Endothelial cell of umbilical vein (primary cell): ENCODE measurements around the gene ANKRD12. TPM values are rescaled to one million over a fixed set of nuclear protein-coding genes. Genes with fewer than 3 reads are reported as not detected.

Source experiments
- BruUV-seq: library from RNA; stranded (reverse); fragments of 400-500 nt; replicated peaks from 2 replicates; lab custom pipeline; 2021; lab: Mats Ljungman, UMichigan
- CTCF ChIA-PET: fragments of 300-600, 350-600 bp; sonication (Branson Sonifier 250); formaldehyde crosslinking; loops from one replicate; lab custom pipeline; 2021; ENCODE audit warnings: antibody characterized with exemption, inconsistent platforms; lab: Charles Lee
- POLR2A ChIA-PET: fragments of 300-600, 350-600 bp; sonication (Branson Sonifier 250); formaldehyde crosslinking; loops from one replicate; lab custom pipeline; 2021; ENCODE audit warnings: antibody characterized with exemption, inconsistent platforms; lab: Charles Lee
- DNase-seq: peaks from one replicate; pipeline ENCODE4 v3.0.0-alpha.2; 2011; ENCODE audit warnings: low read depth, low spot score
- FAIRE-seq: peaks from 2 replicates; lab custom pipeline; 2011; peaks lifted over from hg19 to GRCh38; lab: Jason Lieb, UNC
- H2AFZ ChIP-seq: 2 replicates; pipeline ENCODE4 v1.6.0; 2012; ENCODE audit warnings: low read depth, low read length, control low read depth, inconsistent platforms
- H3K27ac ChIP-seq: 2 replicates; pipeline ENCODE4 v1.5.1; 2011; ENCODE audit warnings: low read depth, mild to moderate bottlenecking, control low read depth, low read length, moderate library complexity; ENCODE audit not compliant: insufficient read depth
- H3K27me3 ChIP-seq, 2 experiments: 2 replicates each; pipeline versions ENCODE4 v1.6.0 to v1.6.1; 2011; ENCODE audit warnings: low read length in 2 of 2, mixed read lengths in 1 of 2; ENCODE audit not compliant: control insufficient read depth in 2 of 2, insufficient read depth in 2 of 2
- H3K36me3 ChIP-seq, 2 experiments: 2 replicates in 1 of 2; 3 replicates in 1 of 2; pipeline ENCODE4 v1.5.1; 2011; ENCODE audit warnings: low read length in 2 of 2, mild to moderate bottlenecking in 1 of 2, moderate library complexity in 1 of 2; ENCODE audit not compliant: control insufficient read depth in 2 of 2, insufficient read depth in 2 of 2; ENCODE audit errors: extremely low read depth in 1 of 2
- H3K4me1 ChIP-seq: 3 replicates; pipeline ENCODE4 v1.5.1; 2011; ENCODE audit warnings: mild to moderate bottlenecking, low read length; ENCODE audit not compliant: control insufficient read depth, insufficient read depth; ENCODE audit errors: extremely low read depth
- H3K4me2 ChIP-seq: 2 replicates; pipeline ENCODE4 v1.6.1; 2011; ENCODE audit warnings: low read length, control low read depth, mixed read lengths; ENCODE audit not compliant: insufficient read depth
- H3K4me3 ChIP-seq, 3 experiments: fragments of 200-600 bp in 1 of 3; sonication (generic), shearing (Covaris generic) in 1 of 3; replicated peaks in 1 of 3; 2 replicates each; pipeline ENCODE4 v1.5.1; 2011 to 2016; ENCODE audit warnings: control low read depth in 3 of 3, low read length in 3 of 3, mild to moderate bottlenecking in 2 of 3, inconsistent platforms in 1 of 3, low read depth in 1 of 3, moderate library complexity in 1 of 3; ENCODE audit not compliant: insufficient read depth in 1 of 3
- H3K79me2 ChIP-seq: 2 replicates; pipeline ENCODE4 v1.6.0; 2012; ENCODE audit warnings: low read length, inconsistent platforms; ENCODE audit not compliant: control insufficient read depth, insufficient read depth
- H3K9ac ChIP-seq: replicated peaks from 2 replicates; pipeline ENCODE3; 2011; ENCODE audit warnings: low read length, control low read depth; ENCODE audit not compliant: insufficient read depth; ENCODE audit errors: extremely low read depth
- H3K9me1 ChIP-seq: replicated peaks from 3 replicates; pipeline ENCODE4 v1.6.0; 2011; ENCODE audit warnings: mild to moderate bottlenecking, low read length; ENCODE audit not compliant: control insufficient read depth, insufficient read depth; ENCODE audit errors: extremely low read depth
- H3K9me3 ChIP-seq: replicated peaks from 2 replicates; pipeline ENCODE4 v1.5.1; 2012; ENCODE audit warnings: low read length, inconsistent platforms; ENCODE audit not compliant: control insufficient read depth, insufficient read depth
- H4K20me1 ChIP-seq: replicated peaks from 2 replicates; pipeline ENCODE3; 2011; ENCODE audit warnings: mild to moderate bottlenecking, low read length; ENCODE audit not compliant: control insufficient read depth, insufficient read depth; ENCODE audit errors: extremely low read depth
- EZH2 ChIP-seq: IDR thresholded peaks from 2 replicates; pipeline ENCODE4 v1.6.1; 2012; ENCODE audit warnings: borderline replicate concordance, low read depth, mild to moderate bottlenecking, moderate library complexity, low read length, inconsistent platforms; ENCODE audit not compliant: severe bottlenecking
- FOS ChIP-seq: IDR thresholded peaks from 2 replicates; pipeline ENCODE4 v1.6.1; 2011; ENCODE audit warnings: mild to moderate bottlenecking, low read length, moderate library complexity, borderline replicate concordance; ENCODE audit not compliant: insufficient read depth
- GATA2 ChIP-seq: IDR thresholded peaks from 2 replicates; pipeline ENCODE4 v1.7.0; 2011; ENCODE audit warnings: low read depth, mild to moderate bottlenecking, moderate library complexity, mixed read lengths, low read length; ENCODE audit not compliant: insufficient read length, insufficient read depth
- JUN ChIP-seq: IDR thresholded peaks from 2 replicates; pipeline ENCODE4 v1.6.1; 2011; ENCODE audit warnings: borderline replicate concordance, low read depth; ENCODE audit not compliant: insufficient read length, insufficient read depth
- MYC ChIP-seq: IDR thresholded peaks from one replicate; pipeline ENCODE4 v1.6.1; 2011; ENCODE audit warnings: mild to moderate bottlenecking, low read depth, low read length
- POLR2A ChIP-seq: IDR thresholded peaks from 2 replicates; pipeline ENCODE4 v1.6.1; 2012; ENCODE audit warnings: low read depth, mild to moderate bottlenecking, control low read depth, low read length
- POLR2AphosphoS5 ChIP-seq: IDR thresholded peaks from 2 replicates; pipeline ENCODE4 v1.6.1; 2012; ENCODE audit warnings: low read depth, mild to moderate bottlenecking, control low read depth, low read length, moderate library complexity; ENCODE audit not compliant: insufficient read depth
- dilution Hi-C: fragments of 300-500 bp; cut with MboI; formaldehyde crosslinking; loops from one replicate; pipeline ENCODE4 v1.15.0; 2019; ENCODE audit warnings: low sequenced_read_pairs; ENCODE audit not compliant: extremely low pct_ligation_motif_present
- intact Hi-C: fragments of 100-400 bp; cut with micrococcal nuclease; formaldehyde crosslinking; loops from one replicate; pipeline ENCODE4 v1.10.0; 2022
- polyA plus RNA-seq, 4 experiments: library from polyadenylated mRNA; depleted of rRNA in 3 of 4; stranded (reverse) in 3 of 4; unstranded in 1 of 4; fragments of >200 nt; gene quantifications; 2 replicates each; pipeline versions ENCODE4 v1.2.1 to v1.2.3, GENCODE V29; 2011 to 2012; ENCODE audit warnings: missing spikeins in 1 of 4
- total RNA-seq: library from RNA; stranded (reverse); gene quantifications from 2 replicates; pipeline ENCODE4 v1.2.3, GENCODE V29; 2021
- TF ChIP-seq, protein P1 (sequence below): IDR thresholded peaks from 2 replicates; pipeline ENCODE4 v1.6.1; 2011; ENCODE audit not compliant: insufficient read depth, insufficient read length
- TF ChIP-seq, protein P2 (sequence below), 2 donors: IDR thresholded peaks; 1 replicate in 1 of 2; 2 replicates in 1 of 2; pipeline ENCODE4 v1.5.1; 2011; ENCODE audit warnings: low read length in 2 of 2, mild to moderate bottlenecking in 2 of 2, moderate library complexity in 2 of 2, control low read depth in 1 of 2, inconsistent platforms in 1 of 2, low read depth in 1 of 2; ENCODE audit not compliant: insufficient read depth in 1 of 2; ENCODE audit errors: extremely low read depth in 1 of 2

ANKRD12 gene
- total and polyA plus RNA-seq, 2 donors (not counting 3 experiments of a cell fraction or from before 2014, with no cell fraction given): 1.5 to 25.4 TPM

DNA sequence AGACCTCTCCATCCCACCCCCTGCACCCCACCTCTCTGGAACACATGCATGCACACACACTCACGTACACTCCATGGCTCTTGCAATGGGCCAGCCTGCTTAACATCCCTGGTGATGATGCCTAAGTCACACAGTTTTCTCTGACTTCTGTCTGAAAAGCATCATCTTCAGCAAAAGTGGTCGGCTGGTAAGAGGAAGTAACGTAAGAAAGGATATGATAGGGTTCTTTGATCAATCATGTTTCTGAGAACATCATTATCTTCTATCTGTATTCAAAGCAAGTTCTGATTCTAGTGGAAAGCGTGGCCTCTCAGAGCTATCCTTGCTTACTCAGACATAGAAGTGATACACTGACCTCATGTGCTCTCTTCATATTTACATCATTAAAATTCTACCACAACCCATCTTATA lies 45.5 kb upstream of the ANKRD12 start:
- no peak overlapping the region for H3K27ac ChIP-seq
- DNase-seq (no peak), FAIRE-seq (no peak)
- no peaks in the 10 kb centered on the region for H3K9me3 ChIP-seq
- dilution Hi-C loops (no loop called here), intact Hi-C loops (no loop called here)
- H3K4me1 ChIP-seq: peaks cover 21% of the 10 kb centered on the region
- no peak overlapping the region for H3K9ac ChIP-seq
- ChIA-PET POLR2A (no interaction called here), CTCF (no interaction called here)
- TF ChIP-seq EZH2 (no peak), POLR2A (no peak), GATA2 (no peak), JUN (no peak), FOS (no peak), POLR2AphosphoS5 (no peak), MYC (no peak)
- TF ChIP-seq, protein P1, sequence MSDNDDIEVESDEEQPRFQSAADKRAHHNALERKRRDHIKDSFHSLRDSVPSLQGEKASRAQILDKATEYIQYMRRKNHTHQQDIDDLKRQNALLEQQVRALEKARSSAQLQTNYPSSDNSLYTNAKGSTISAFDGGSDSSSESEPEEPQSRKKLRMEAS: no peak
- no peaks in the 10 kb centered on the region for H4K20me1 ChIP-seq
- H3K36me3 ChIP-seq: no peaks in the 10 kb centered on the region
- no TSS peak for BruUV-seq
- H2AFZ ChIP-seq: no peak overlapping the region
- no peak overlapping the region for H3K4me3 ChIP-seq
- H3K27me3 ChIP-seq: no peaks in the 10 kb centered on the region
- no peaks in the 10 kb centered on the region for H3K79me2 ChIP-seq
- H3K4me2 ChIP-seq: no peak overlapping the region
- H3K9me1 ChIP-seq: no peaks in the 10 kb centered on the region

DNA sequence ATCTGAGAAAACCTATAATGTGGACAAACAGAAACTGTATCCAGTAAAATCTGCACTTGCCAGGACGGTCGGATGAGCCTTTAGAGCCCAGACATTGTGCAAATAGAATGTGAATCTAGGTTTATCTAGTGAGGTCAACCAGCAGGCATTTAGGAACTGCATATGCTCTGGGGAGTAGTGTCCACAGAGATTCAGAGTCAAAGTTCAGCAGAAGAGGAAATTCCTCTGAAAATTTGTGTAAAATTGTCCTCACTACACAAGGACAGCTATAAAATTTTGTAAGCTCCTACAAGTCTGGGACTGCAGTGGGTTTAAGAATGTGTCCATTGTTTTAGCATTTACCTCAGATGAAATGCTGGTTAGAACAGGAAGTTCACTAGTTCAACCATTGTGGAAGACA lies 43.9 kb upstream of the ANKRD12 start:
- Histone ChIP-seq H3K27ac (peak overlapping the region; percentile 65), H4K20me1 (no peaks in the 10 kb centered on the region), H3K9me3 (no peaks in the 10 kb centered on the region), H3K4me1 (peaks cover 21% of the 10 kb centered on the region), H3K9me1 (no peaks in the 10 kb centered on the region), H3K36me3 (no peaks in the 10 kb centered on the region), H3K27me3 (no peaks in the 10 kb centered on the region), H2AFZ (peak overlapping the region; percentile 75), H3K9ac (peak overlapping the region; percentile 38), H3K79me2 (no peaks in the 10 kb centered on the region), H3K4me2 (peak overlapping the region; percentile 56), H3K4me3 (no peak overlapping the region)
- POLR2A ChIA-PET: no interaction called here
- DNase-seq (peak; percentile 72), FAIRE-seq (no peak)
- intact Hi-C loops: no loop called here
- CTCF ChIA-PET: interaction anchor here (1.1 kb wide), 1 partner anchor 19 kb away, joined by 5 read pairs; no protein-coding TSS in a partner anchor
- dilution Hi-C loops: no loop called here
- no TSS peak for BruUV-seq
- TF ChIP-seq MYC: no peak
- TF ChIP-seq, protein P2, sequence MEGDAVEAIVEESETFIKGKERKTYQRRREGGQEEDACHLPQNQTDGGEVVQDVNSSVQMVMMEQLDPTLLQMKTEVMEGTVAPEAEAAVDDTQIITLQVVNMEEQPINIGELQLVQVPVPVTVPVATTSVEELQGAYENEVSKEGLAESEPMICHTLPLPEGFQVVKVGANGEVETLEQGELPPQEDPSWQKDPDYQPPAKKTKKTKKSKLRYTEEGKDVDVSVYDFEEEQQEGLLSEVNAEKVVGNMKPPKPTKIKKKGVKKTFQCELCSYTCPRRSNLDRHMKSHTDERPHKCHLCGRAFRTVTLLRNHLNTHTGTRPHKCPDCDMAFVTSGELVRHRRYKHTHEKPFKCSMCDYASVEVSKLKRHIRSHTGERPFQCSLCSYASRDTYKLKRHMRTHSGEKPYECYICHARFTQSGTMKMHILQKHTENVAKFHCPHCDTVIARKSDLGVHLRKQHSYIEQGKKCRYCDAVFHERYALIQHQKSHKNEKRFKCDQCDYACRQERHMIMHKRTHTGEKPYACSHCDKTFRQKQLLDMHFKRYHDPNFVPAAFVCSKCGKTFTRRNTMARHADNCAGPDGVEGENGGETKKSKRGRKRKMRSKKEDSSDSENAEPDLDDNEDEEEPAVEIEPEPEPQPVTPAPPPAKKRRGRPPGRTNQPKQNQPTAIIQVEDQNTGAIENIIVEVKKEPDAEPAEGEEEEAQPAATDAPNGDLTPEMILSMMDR (IDR thresholded peaks at IDR 0.05; ENCODE audit: extremely low read depth in 1 of 2, insufficient read depth in 1 of 2, low read depth in 1 of 2, low read length in 2 of 2): no peak
- TF ChIP-seq, protein P1: no peak
- no peak for TF ChIP-seq GATA2
- no peak for TF ChIP-seq EZH2
- no peak for TF ChIP-seq POLR2A
- TF ChIP-seq FOS: no peak
- TF ChIP-seq POLR2AphosphoS5: no peak
- TF ChIP-seq JUN: no peak
